A549 treated with AZD9567 at 1 μM for 4 hours (cell line): ENCODE results near the gene IFNG-AS1. TPM values are rescaled to one million over a fixed set of nuclear protein-coding genes. Genes with fewer than 3 reads are reported as not detected.

Source experiments
- total RNA-seq: library from RNA; stranded (reverse); fragments of 200-300 nt; extraction: Qiagen RNA extraction; gene quantifications from 5 replicates; pipeline ENCODE4 v1.2.3, GENCODE V29; 2022; ENCODE audit not compliant: insufficient read depth

IFNG-AS1 gene
- total RNA-seq, result not detected in 5 replicates

GRCh38 chr12:67989184-67989920, at the start of gene IFNG-AS1:
IFNG-AS1 (plus strand) TSS chr12:67989447.

Other genes with a start within 250 kb of the IFNG-AS1 start
- gene IFNG, start 170.3 kb downstream of the IFNG-AS1 start, total RNA-seq, result not detected in 5 replicates
- gene IL26, start 236.4 kb downstream of the IFNG-AS1 start, total RNA-seq, result not detected in 5 replicates